HEK293 (cell line): Measurements from ENCODE around the gene EML6.

ENCODE experiments used
- CTCF ChIA-PET: fragments of 350-600 bp; formaldehyde crosslinking; extraction: SDS; loops from one replicate; lab custom pipeline; 2021; ENCODE audit warnings: antibody characterized with exemption; lab: Yijun Ruan, JAX
- POLR2A ChIA-PET: fragments of 300-600 bp; formaldehyde crosslinking; extraction: SDS; loops from one replicate; lab custom pipeline; 2020; ENCODE audit warnings: antibody characterized with exemption, inconsistent platforms; lab: Yijun Ruan, JAX
- H3K27ac ChIP-seq: fragments of 200-500 bp; sonication (Bioruptor generic); 2 replicates; pipeline ENCODE4 v1.5.1; 2014; ENCODE audit warnings: low read depth, low read length, control low read depth, inconsistent platforms; ENCODE audit errors: extremely low read depth
- H3K36me3 ChIP-seq, 2 experiments: fragments of 200-500 bp in 1 of 2; sonication (Bioruptor generic) in 1 of 2; 1 replicate in 1 of 2; 2 replicates in 1 of 2; pipeline ENCODE4 v1.5.1; 2014 to 2017; ENCODE audit warnings: inconsistent platforms in 2 of 2, low read length in 2 of 2; ENCODE audit not compliant: control insufficient read depth in 2 of 2, insufficient read depth in 1 of 2
- H3K4me1 ChIP-seq: fragments of 200-500 bp; sonication (Bioruptor generic); 2 replicates; pipeline ENCODE4 v1.5.1; 2014; ENCODE audit warnings: mild to moderate bottlenecking, low read length, inconsistent platforms; ENCODE audit not compliant: control insufficient read depth, insufficient read depth
- H3K4me3 ChIP-seq: 2 replicates; pipeline ENCODE4 v1.5.1; 2011; ENCODE audit warnings: low read depth, mild to moderate bottlenecking, control low read depth, low read length, moderate library complexity
- H3K9me3 ChIP-seq: fragments of 200-500 bp; sonication (Bioruptor generic); 2 replicates; pipeline ENCODE4 v1.5.1; 2014; ENCODE audit warnings: low read depth, low read length, inconsistent platforms; ENCODE audit not compliant: control insufficient read depth, insufficient read depth
- FEZF1 ChIP-seq: fragments of 450-650 bp; formaldehyde crosslinking; IDR thresholded peaks from 2 replicates; pipeline ENCODE4 v1.5.1; 2016; ENCODE audit warnings: missing biosample characterization, missing genetic modification characterization
- GLI2 ChIP-seq: fragments of 450-650 bp; formaldehyde crosslinking; IDR thresholded peaks from 2 replicates; pipeline ENCODE4; 2017; ENCODE audit warnings: missing biosample characterization, missing genetic modification characterization, low read depth, borderline replicate concordance
- GLIS2 ChIP-seq: fragments of 450-650 bp; formaldehyde crosslinking; IDR thresholded peaks from 2 replicates; pipeline ENCODE4 v1.5.1; 2016; ENCODE audit warnings: missing biosample characterization, missing genetic modification characterization
- MYNN ChIP-seq: fragments of 450-650 bp; formaldehyde crosslinking; IDR thresholded peaks from 2 replicates; pipeline ENCODE4 v1.5.1; 2016; ENCODE audit warnings: missing biosample characterization, missing genetic modification characterization, borderline replicate concordance
- OVOL3 ChIP-seq: fragments of 450-650 bp; formaldehyde crosslinking; IDR thresholded peaks from 2 replicates; pipeline ENCODE4 v1.5.1; 2016; ENCODE audit warnings: missing biosample characterization, missing genetic modification characterization
- SP7 ChIP-seq: fragments of 450-650 bp; formaldehyde crosslinking; IDR thresholded peaks from 2 replicates; pipeline ENCODE4 v1.5.1; 2016; ENCODE audit warnings: missing biosample characterization, missing genetic modification characterization
- ZBTB21 ChIP-seq: fragments of 450-650 bp; formaldehyde crosslinking; IDR thresholded peaks from 2 replicates; pipeline ENCODE4 v1.5.1; 2017; ENCODE audit warnings: missing biosample characterization, missing genetic modification characterization
- ZFP69B ChIP-seq: fragments of 450-650 bp; formaldehyde crosslinking; IDR thresholded peaks from 2 replicates; pipeline ENCODE4 v1.5.1; 2016; ENCODE audit warnings: missing biosample characterization, missing genetic modification characterization
- ZIC2 ChIP-seq: fragments of 450-650 bp; formaldehyde crosslinking; IDR thresholded peaks from 2 replicates; pipeline ENCODE4 v1.5.1; 2016; ENCODE audit warnings: missing biosample characterization, missing genetic modification characterization
- ZNF10 ChIP-seq: fragments of 450-650 bp; formaldehyde crosslinking; IDR thresholded peaks from 2 replicates; pipeline ENCODE4 v1.5.1; 2017; ENCODE audit warnings: missing biosample characterization, missing genetic modification characterization
- ZNF133 ChIP-seq: fragments of 450-650 bp; formaldehyde crosslinking; IDR thresholded peaks from 2 replicates; pipeline ENCODE4 v1.5.1; 2016; ENCODE audit warnings: missing biosample characterization, missing genetic modification characterization
- ZNF146 ChIP-seq: fragments of 450-650 bp; formaldehyde crosslinking; IDR thresholded peaks from 2 replicates; pipeline ENCODE4 v1.5.1; 2016; ENCODE audit warnings: missing biosample characterization, missing genetic modification characterization
- ZNF155 ChIP-seq: fragments of 450-650 bp; formaldehyde crosslinking; IDR thresholded peaks from 2 replicates; pipeline ENCODE4 v1.5.1; 2016; ENCODE audit warnings: missing biosample characterization, missing genetic modification characterization
- ZNF23 ChIP-seq: fragments of 450-650 bp; formaldehyde crosslinking; IDR thresholded peaks from 2 replicates; pipeline ENCODE4 v1.5.1; 2016; ENCODE audit warnings: missing biosample characterization, missing genetic modification characterization, borderline replicate concordance
- ZNF366 ChIP-seq: fragments of 450-650 bp; formaldehyde crosslinking; conservative IDR thresholded peaks from 2 replicates; pipeline ENCODE4 v1.5.1; 2016; ENCODE audit warnings: missing biosample characterization, missing genetic modification characterization
- ZNF529 ChIP-seq: fragments of 450-650 bp; formaldehyde crosslinking; IDR thresholded peaks from 2 replicates; pipeline ENCODE4 v1.5.1; 2017; ENCODE audit warnings: missing genetic modification characterization, missing biosample characterization; ENCODE audit not compliant: insufficient replicate concordance
- ZNF623 ChIP-seq: fragments of 450-650 bp; formaldehyde crosslinking; IDR thresholded peaks from 2 replicates; pipeline ENCODE4 v1.5.1; 2016; ENCODE audit warnings: missing biosample characterization, missing genetic modification characterization
- TF ChIP-seq, protein P1 (sequence below): fragments of 450-650 bp; formaldehyde crosslinking; conservative IDR thresholded peaks from 2 replicates; pipeline ENCODE4 v1.5.1; 2016; ENCODE audit warnings: low read depth, missing biosample characterization, missing genetic modification characterization
- TF ChIP-seq, protein P2 (sequence below): fragments of 450-650 bp; formaldehyde crosslinking; IDR thresholded peaks from 2 replicates; pipeline ENCODE4 v1.5.1; 2016; ENCODE audit warnings: missing biosample characterization, missing genetic modification characterization
- TF ChIP-seq, protein P3 (sequence below): fragments of 450-650 bp; formaldehyde crosslinking; IDR thresholded peaks from 2 replicates; pipeline ENCODE4 v1.5.0; 2017; ENCODE audit warnings: missing biosample characterization, missing genetic modification characterization, borderline replicate concordance
- TF ChIP-seq, protein P4 (sequence below): fragments of 450-650 bp; formaldehyde crosslinking; IDR thresholded peaks from 2 replicates; pipeline ENCODE4 v1.5.1; 2016; ENCODE audit warnings: missing biosample characterization, missing genetic modification characterization

Gene EML6

DNA sequence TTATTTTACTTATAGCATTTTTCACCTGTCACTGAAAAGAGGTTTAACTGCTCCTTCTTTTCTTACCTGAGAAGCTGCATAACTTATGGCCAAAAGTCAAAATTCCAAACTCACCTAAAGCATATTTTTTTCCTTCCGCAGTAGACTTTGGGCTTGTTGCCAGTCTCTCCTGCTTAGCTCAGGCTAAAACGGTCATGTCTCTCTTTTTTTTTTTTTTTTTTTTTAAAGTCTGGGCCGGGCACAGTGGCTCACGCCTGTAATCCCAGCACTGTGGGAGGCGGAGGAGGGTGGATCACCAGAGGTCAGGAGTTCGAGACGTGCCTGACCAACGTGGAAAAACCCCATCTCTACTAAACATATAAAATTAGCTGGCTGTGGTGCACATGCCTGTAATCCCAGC, 213.3 kb downstream of the EML6 start:
- Histone ChIP-seq H3K9me3 (no peaks in the 10 kb centered on the region), H3K4me3 (no peak overlapping the region), H3K4me1 (no peaks in the 10 kb centered on the region), H3K27ac (no peak overlapping the region), H3K36me3 (no peaks in the 10 kb centered on the region)
- TF ChIP-seq ZNF529 (no peak), ZFP69B (tag by site-specific recombination) (no peak), SP7 (tag by site-specific recombination) (no peak), GLI2 (tag by site-specific recombination) (no peak), GLIS2 (tag by site-specific recombination) (no peak), ZNF155 (tag by site-specific recombination) (no peak), ZBTB21 (tag by site-specific recombination) (no peak), ZNF133 (tag by site-specific recombination) (no peak), ZNF23 (no peak), FEZF1 (no peak), ZNF623 (tag by site-specific recombination) (no peak), OVOL3 (tag by site-specific recombination) (no peak), MYNN (tag by site-specific recombination) (no peak), ZNF10 (no peak), ZNF366 (tag by site-specific recombination) (no peak)
- TF ChIP-seq, protein P1, sequence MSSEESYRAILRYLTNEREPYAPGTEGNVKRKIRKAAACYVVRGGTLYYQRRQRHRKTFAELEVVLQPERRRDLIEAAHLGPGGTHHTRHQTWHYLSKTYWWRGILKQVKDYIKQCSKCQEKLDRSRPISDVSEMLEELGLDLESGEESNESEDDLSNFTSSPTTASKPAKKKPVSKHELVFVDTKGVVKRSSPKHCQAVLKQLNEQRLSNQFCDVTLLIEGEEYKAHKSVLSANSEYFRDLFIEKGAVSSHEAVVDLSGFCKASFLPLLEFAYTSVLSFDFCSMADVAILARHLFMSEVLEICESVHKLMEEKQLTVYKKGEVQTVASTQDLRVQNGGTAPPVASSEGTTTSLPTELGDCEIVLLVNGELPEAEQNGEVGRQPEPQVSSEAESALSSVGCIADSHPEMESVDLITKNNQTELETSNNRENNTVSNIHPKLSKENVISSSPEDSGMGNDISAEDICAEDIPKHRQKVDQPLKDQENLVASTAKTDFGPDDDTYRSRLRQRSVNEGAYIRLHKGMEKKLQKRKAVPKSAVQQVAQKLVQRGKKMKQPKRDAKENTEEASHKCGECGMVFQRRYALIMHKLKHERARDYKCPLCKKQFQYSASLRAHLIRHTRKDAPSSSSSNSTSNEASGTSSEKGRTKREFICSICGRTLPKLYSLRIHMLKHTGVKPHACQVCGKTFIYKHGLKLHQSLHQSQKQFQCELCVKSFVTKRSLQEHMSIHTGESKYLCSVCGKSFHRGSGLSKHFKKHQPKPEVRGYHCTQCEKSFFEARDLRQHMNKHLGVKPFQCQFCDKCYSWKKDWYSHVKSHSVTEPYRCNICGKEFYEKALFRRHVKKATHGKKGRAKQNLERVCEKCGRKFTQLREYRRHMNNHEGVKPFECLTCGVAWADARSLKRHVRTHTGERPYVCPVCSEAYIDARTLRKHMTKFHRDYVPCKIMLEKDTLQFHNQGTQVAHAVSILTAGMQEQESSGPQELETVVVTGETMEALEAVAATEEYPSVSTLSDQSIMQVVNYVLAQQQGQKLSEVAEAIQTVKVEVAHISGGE (tag by site-specific recombination) = no peak
- TF ChIP-seq, protein P2, sequence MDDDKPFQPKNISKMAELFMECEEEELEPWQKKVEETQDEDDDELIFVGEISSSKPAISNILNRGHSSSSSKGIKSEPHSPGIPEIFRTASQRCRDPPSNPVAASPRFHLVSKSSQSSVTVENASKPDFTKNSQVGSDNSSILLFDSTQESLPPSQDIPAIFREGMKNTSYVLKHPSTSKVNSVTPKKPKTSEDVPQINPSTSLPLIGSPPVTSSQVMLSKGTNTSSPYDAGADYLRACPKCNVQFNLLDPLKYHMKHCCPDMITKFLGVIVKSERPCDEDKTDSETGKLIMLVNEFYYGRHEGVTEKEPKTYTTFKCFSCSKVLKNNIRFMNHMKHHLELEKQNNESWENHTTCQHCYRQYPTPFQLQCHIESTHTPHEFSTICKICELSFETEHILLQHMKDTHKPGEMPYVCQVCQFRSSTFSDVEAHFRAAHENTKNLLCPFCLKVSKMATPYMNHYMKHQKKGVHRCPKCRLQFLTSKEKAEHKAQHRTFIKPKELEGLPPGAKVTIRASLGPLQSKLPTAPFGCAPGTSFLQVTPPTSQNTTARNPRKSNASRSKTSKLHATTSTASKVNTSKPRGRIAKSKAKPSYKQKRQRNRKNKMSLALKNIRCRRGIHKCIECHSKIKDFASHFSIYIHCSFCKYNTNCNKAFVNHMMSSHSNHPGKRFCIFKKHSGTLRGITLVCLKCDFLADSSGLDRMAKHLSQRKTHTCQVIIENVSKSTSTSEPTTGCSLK = no peak
- TF ChIP-seq, protein P3, sequence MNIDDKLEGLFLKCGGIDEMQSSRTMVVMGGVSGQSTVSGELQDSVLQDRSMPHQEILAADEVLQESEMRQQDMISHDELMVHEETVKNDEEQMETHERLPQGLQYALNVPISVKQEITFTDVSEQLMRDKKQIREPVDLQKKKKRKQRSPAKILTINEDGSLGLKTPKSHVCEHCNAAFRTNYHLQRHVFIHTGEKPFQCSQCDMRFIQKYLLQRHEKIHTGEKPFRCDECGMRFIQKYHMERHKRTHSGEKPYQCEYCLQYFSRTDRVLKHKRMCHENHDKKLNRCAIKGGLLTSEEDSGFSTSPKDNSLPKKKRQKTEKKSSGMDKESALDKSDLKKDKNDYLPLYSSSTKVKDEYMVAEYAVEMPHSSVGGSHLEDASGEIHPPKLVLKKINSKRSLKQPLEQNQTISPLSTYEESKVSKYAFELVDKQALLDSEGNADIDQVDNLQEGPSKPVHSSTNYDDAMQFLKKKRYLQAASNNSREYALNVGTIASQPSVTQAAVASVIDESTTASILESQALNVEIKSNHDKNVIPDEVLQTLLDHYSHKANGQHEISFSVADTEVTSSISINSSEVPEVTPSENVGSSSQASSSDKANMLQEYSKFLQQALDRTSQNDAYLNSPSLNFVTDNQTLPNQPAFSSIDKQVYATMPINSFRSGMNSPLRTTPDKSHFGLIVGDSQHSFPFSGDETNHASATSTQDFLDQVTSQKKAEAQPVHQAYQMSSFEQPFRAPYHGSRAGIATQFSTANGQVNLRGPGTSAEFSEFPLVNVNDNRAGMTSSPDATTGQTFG (tag by site-specific recombination) = no peak
- ChIA-PET POLR2A (no interaction called here), CTCF (interaction anchor here (0.6 kb wide), 1 partner anchor 1112 kb away, joined by 3 read pairs; no protein-coding TSS in a partner anchor)

DNA sequence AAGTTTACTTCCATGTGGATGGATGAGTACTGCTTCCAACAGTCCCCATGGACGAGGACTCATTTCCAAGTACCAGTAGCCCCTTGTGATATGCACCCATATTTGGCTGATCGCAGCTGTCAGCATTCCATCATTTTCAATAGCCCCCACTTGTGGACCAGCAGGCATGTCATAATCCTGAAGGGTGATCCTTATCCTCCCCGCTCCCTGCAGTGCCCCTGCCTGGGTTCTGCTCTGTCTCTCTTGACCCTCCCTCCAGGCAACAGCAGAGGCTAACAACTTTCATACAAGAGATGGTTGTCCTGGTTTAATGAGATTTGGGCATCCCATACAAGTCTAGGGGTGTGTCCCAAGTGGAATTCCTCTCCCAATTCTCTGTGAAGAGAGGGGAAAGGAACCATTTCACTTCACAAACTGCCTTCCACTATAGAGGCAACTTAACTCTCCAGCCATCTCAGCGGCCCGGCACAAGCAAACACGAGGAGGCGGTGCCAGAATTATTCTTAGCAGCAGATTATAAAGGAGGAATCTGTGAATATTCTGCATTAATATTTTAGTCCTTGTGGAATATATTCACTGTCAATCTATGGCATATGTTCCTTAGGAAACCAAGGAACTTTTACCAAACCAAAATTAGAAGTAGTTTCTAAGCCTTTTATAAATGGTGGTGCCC, 216.1 kb downstream of the EML6 start:
- Histone ChIP-seq H3K9me3 (no peaks in the 10 kb centered on the region), H3K4me1 (no peaks in the 10 kb centered on the region), H3K4me3 (no peak overlapping the region), H3K27ac (no peak overlapping the region), H3K36me3 (no peaks in the 10 kb centered on the region)
- CTCF ChIA-PET = interaction anchor here (0.6 kb wide), 1 partner anchor 233 kb away, joined by 3 read pairs; no protein-coding TSS in a partner anchor
- POLR2A ChIA-PET = no interaction called here
- TF ChIP-seq ZIC2 (tag by site-specific recombination) = no peak
- TF ChIP-seq, protein P4, sequence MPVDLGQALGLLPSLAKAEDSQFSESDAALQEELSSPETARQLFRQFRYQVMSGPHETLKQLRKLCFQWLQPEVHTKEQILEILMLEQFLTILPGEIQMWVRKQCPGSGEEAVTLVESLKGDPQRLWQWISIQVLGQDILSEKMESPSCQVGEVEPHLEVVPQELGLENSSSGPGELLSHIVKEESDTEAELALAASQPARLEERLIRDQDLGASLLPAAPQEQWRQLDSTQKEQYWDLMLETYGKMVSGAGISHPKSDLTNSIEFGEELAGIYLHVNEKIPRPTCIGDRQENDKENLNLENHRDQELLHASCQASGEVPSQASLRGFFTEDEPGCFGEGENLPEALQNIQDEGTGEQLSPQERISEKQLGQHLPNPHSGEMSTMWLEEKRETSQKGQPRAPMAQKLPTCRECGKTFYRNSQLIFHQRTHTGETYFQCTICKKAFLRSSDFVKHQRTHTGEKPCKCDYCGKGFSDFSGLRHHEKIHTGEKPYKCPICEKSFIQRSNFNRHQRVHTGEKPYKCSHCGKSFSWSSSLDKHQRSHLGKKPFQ (tag by site-specific recombination) = no peak
- TF ChIP-seq ZNF146 (tag by site-specific recombination) = no peak
- TF ChIP-seq GLIS2 (tag by site-specific recombination) = no peak
